Measurements from ENCODE around the gene TTYH2.
A peak's percentile ranks its signal among the peaks of the same experiment; 100 is the strongest.
"Not testable (repeated sequence)": the region's sequence is repeated elsewhere in the genome, so short reads cannot be mapped to it uniquely, and the experiment has no call there.

The TTYH2 gene

DNA sequence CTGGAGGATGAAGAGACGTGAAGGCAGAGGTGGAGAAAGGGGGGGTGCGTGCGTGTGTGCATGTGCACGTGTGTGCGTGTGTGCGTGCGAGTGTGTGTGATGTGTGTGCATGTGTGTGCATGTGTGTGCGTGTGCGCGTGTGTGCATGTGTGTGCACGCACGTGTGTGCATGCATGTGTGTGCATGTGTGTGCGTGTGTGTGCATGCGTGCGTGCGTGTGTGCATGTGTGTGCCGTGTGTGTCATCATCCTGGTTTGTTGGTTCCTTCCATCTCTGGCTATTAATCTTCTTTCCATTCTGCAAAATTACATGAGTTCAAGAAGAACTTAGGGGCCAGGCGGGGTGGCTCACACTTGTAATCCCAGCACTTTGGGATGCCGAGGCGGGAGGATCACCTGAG lies 26.9 kb upstream of the TTYH2 start:
- ATAC-seq, result no peak
- H3K9me3 Mint-ChIP-seq, result no peaks in the 10 kb centered on the region
- H3K36me3 Mint-ChIP-seq, result no peaks in the 10 kb centered on the region
- no peak overlapping the region for H3K4me3 Mint-ChIP-seq
- no peak overlapping the region for H3K27ac Mint-ChIP-seq
- no peaks in the 10 kb centered on the region for H3K4me1 Mint-ChIP-seq
- peaks cover 64% of the 10 kb centered on the region for H3K27me3 Mint-ChIP-seq

GRCh38 chr17:74187761-74188160 lies 25.6 kb upstream of the TTYH2 start:
- Mint-ChIP-seq H3K36me3 (no peaks in the 10 kb centered on the region), H3K9me3 (no peaks in the 10 kb centered on the region), H3K4me1 (no peaks in the 10 kb centered on the region), H3K27ac (no peak overlapping the region), H3K27me3 (peaks cover 59% of the 10 kb centered on the region), H3K4me3 (no peak overlapping the region)
- no peak for ATAC-seq

GRCh38 chr17:74188687-74189086 lies 24.7 kb upstream of the TTYH2 start:
- H3K9me3 Mint-ChIP-seq, H3K4me3 Mint-ChIP-seq, ATAC-seq, H3K4me1 Mint-ChIP-seq, H3K36me3 Mint-ChIP-seq, H3K27ac Mint-ChIP-seq: not testable (repeated sequence)
- H3K27me3 Mint-ChIP-seq, result peaks cover 59% of the 10 kb centered on the region

- Mint-ChIP-seq H3K27ac (no peak overlapping the region), H3K9me3 (no peaks in the 10 kb centered on the region), H3K36me3 (no peaks in the 10 kb centered on the region), H3K4me3 (no peak overlapping the region), H3K4me1 (peaks cover 5% of the 10 kb centered on the region), H3K27me3 (peaks cover 66% of the 10 kb centered on the region)
- ATAC-seq, result peak; percentile 61
Measured at GRCh38 chr17:74190154-74190553, 23.2 kb upstream of the TTYH2 start.

GRCh38 chr17:74190807-74191406 lies 22.5 kb upstream of the TTYH2 start:
- Mint-ChIP-seq H3K9me3 (no peaks in the 10 kb centered on the region), H3K27me3 (peaks cover 66% of the 10 kb centered on the region), H3K4me3 (no peak overlapping the region), H3K36me3 (no peaks in the 10 kb centered on the region), H3K4me1 (peaks cover 5% of the 10 kb centered on the region), H3K27ac (no peak overlapping the region)
- no peak for ATAC-seq

DNA sequence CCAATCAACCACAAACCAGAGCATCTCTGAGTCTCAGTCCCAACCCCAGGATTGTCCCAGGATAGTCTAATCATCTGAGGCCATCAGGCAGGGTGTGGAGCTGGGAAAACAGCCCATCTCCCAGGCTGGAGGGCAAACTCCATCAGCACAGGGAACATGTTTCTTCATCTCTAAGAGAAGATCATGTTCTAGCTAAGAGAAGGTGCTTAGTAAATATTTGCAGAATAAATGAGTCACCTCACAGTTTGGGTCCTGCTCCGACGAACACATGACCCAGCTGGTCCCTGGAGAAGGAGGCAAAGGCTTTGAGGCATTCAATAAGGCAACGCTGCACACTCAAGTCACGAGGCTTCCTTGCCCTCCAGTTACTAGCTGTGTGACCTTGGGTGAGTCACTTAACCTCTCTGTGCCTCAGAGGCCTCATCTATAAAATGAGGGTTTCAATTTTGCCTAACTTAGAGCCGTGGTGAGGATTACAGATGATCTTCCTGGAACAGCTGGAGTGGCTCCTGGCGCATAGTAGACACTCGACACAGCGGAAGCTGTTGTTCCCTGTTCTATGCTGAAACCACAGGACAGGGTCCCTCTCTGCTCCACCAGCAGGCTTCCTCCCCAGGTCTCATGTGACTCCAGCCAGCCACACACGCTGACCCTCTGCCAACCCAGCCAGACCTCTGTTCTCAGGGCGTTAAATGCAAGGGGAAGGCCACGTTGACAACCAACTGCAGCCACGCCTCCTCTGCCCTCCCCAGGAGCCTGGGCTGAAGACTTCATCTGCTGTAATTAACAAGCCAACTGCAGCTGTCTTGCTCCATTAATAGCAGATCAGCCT lies 20.2 kb upstream of the TTYH2 start:
- peak; percentile 10 for ATAC-seq
- peaks cover 5% of the 10 kb centered on the region for H3K4me1 Mint-ChIP-seq
- H3K36me3 Mint-ChIP-seq, result no peaks in the 10 kb centered on the region
- H3K4me3 Mint-ChIP-seq, result no peak overlapping the region
- H3K9me3 Mint-ChIP-seq, result no peaks in the 10 kb centered on the region
- H3K27me3 Mint-ChIP-seq, result peaks cover 67% of the 10 kb centered on the region
- no peak overlapping the region for H3K27ac Mint-ChIP-seq

- Mint-ChIP-seq H3K27me3 (peaks cover 73% of the 10 kb centered on the region), H3K9me3 (no peaks in the 10 kb centered on the region), H3K4me1 (peaks cover 17% of the 10 kb centered on the region), H3K36me3 (no peaks in the 10 kb centered on the region), H3K27ac (no peak overlapping the region), H3K4me3 (no peak overlapping the region)
- ATAC-seq, result no peak
Measured at GRCh38 chr17:74194682-74195081, 18.7 kb upstream of the TTYH2 start.

DNA sequence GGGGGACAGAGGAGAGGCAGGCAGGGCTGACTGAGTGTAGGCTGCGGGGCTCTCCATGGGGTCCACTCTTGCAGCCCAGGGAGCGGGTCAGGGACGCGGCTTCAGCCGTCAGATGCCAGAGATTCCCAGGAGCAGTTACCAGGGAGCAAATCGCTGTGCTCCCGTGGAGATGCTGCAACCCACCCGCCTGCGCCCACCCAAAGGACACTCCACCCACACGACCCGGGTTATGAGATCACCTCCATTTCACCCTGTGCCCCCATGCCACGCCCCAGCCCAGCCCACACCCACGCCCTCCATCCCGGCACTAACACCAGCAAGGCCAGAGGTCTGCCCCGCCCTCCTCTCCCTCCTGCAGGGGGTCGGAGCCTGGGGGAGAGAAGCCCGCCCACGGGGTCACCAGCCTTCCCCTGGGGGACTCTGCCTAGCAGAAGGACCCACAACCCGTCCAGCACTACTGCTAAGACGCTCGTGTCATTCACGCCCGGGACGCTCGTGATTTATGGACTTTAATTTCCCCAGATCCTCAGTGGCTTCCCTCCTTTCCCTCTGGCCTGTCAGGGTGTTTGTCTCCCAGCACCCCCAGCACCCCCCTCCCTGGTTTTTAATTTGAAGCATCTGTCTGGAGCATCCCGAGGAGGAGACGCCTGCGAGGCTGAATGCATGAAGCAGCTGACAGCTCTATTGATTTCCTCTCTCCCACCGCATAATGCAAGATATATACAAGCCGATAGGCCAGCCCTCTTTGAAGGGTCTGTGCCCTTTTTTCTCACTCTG lies 16.6 kb upstream of the TTYH2 start:
- Mint-ChIP-seq H3K4me3 (no peak overlapping the region), H3K27me3 (peaks cover 94% of the 10 kb centered on the region), H3K27ac (no peak overlapping the region), H3K4me1 (peaks cover 24% of the 10 kb centered on the region), H3K36me3 (no peaks in the 10 kb centered on the region), H3K9me3 (no peaks in the 10 kb centered on the region)
- ATAC-seq, result no peak

GRCh38 chr17:74197801-74198200 lies 15.6 kb upstream of the TTYH2 start:
- no peak for ATAC-seq
- Mint-ChIP-seq H3K4me1 (peaks cover 29% of the 10 kb centered on the region), H3K9me3 (no peaks in the 10 kb centered on the region), H3K27me3 (peaks cover 96% of the 10 kb centered on the region), H3K27ac (no peak overlapping the region), H3K4me3 (no peak overlapping the region), H3K36me3 (no peaks in the 10 kb centered on the region)

DNA sequence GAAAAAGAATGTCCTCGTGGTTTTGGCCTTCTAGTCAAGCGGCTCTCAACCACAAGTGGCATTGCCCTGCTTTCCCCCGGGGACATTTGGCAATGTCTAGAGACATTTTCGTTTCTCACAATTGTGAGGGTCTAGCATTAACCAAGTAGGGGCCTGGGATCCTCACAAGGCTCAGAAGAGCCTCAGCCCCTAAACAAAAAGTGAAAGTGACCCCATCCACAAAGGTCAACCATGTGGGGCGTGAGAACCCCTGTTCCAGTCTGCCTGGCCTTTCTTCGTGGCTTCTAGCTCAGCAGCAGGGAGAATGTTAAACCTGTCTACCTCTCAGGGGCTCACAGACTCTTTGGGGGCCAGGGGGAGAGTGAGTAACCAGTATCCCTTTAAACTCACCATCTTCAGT lies 14.7 kb upstream of the TTYH2 start:
- H3K27ac Mint-ChIP-seq, result peak overlapping the region; percentile 72
- no peak for ATAC-seq
- H3K4me3 Mint-ChIP-seq, result peak overlapping the region; percentile 64
- peaks cover 33% of the 10 kb centered on the region for H3K4me1 Mint-ChIP-seq
- peaks cover 4% of the 10 kb centered on the region for H3K36me3 Mint-ChIP-seq
- H3K9me3 Mint-ChIP-seq, result no peaks in the 10 kb centered on the region
- H3K27me3 Mint-ChIP-seq, result peaks cover 90% of the 10 kb centered on the region

GRCh38 chr17:74199306-74200092 lies 13.9 kb upstream of the TTYH2 start:
- Mint-ChIP-seq H3K4me1 (peaks cover 34% of the 10 kb centered on the region), H3K9me3 (no peaks in the 10 kb centered on the region), H3K27ac (peak overlapping the region; percentile 72), H3K4me3 (no peak overlapping the region), H3K27me3 (peaks cover 82% of the 10 kb centered on the region), H3K36me3 (peaks cover 6% of the 10 kb centered on the region)
- ATAC-seq, result no peak

GRCh38 chr17:74200112-74200511 lies 13.3 kb upstream of the TTYH2 start:
- no peak overlapping the region for H3K4me3 Mint-ChIP-seq
- no peak for ATAC-seq
- peaks cover 10% of the 10 kb centered on the region for H3K36me3 Mint-ChIP-seq
- H3K27me3 Mint-ChIP-seq, result peaks cover 76% of the 10 kb centered on the region
- H3K9me3 Mint-ChIP-seq, result no peaks in the 10 kb centered on the region
- H3K4me1 Mint-ChIP-seq, result peaks cover 39% of the 10 kb centered on the region
- H3K27ac Mint-ChIP-seq, result no peak overlapping the region

DNA sequence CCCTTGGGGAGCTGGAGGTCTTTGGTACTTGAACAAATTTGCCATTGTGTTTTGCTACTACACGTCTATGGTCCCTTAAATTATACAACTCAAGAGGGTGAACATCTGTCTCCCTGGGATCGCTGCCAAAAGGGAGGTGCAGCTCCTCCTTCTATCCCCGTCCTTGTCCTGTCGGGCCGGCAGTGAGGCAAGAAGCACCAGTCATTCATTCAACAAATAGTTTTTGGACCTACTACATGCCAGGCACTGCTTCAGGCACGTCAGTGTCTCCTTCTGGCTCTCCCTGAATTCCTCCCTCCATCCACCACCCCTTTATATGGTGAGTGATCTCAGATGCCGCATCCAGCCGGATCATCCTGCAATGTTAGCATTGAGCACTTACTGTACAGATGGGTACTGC lies 12.1 kb upstream of the TTYH2 start:
- peaks cover 49% of the 10 kb centered on the region for H3K4me1 Mint-ChIP-seq
- peaks cover 17% of the 10 kb centered on the region for H3K36me3 Mint-ChIP-seq
- H3K27me3 Mint-ChIP-seq, result peaks cover 65% of the 10 kb centered on the region
- no peak overlapping the region for H3K27ac Mint-ChIP-seq
- H3K4me3 Mint-ChIP-seq, result no peak overlapping the region
- no peak for ATAC-seq
- H3K9me3 Mint-ChIP-seq, result no peaks in the 10 kb centered on the region

DNA sequence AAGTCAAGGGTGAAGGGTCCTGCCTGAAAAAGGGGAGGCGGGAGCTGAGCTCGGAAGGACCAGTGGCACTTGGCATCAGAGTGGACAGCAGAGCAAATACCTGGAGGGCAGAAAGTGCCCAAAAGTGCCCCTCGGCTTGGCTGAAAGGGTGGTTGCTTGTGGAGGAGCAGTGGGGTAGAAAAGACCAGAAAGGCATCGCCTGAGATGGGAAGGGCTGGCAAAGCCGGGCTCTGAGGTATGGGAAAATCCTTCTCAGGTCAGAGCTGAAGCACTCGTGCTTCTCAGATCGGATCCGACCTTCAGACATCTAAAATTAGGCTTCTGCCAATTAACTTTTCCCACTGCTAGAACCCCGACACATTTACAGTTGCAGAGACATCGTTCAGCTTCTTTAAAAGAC lies 11.4 kb upstream of the TTYH2 start:
- H3K27ac Mint-ChIP-seq, result no peak overlapping the region
- no peaks in the 10 kb centered on the region for H3K9me3 Mint-ChIP-seq
- peaks cover 22% of the 10 kb centered on the region for H3K36me3 Mint-ChIP-seq
- no peak overlapping the region for H3K4me3 Mint-ChIP-seq
- H3K4me1 Mint-ChIP-seq, result peaks cover 53% of the 10 kb centered on the region
- H3K27me3 Mint-ChIP-seq, result peaks cover 58% of the 10 kb centered on the region
- no peak for ATAC-seq

GRCh38 chr17:74202938-74203337 lies 10.4 kb upstream of the TTYH2 start:
- Mint-ChIP-seq H3K27me3 (peaks cover 49% of the 10 kb centered on the region), H3K9me3 (no peaks in the 10 kb centered on the region), H3K36me3 (peaks cover 25% of the 10 kb centered on the region), H3K4me1 (peaks cover 58% of the 10 kb centered on the region), H3K27ac (peak overlapping the region; percentile 94), H3K4me3 (peak overlapping the region; percentile 100)
- no peak for ATAC-seq

Measured in stimulated activated memory B cell treated with anti-CD40 and anti-IgM and Interleukin-4, amounts not matched to agents 10 μg/mL and 1 μg/mL and 100 μg/mL, for 72 hours (primary cell).